KMS-11 (cell line): ENCODE results near the gene MEST.
"Not testable (repeated sequence)": the region's sequence is repeated elsewhere in the genome, so short reads cannot be mapped to it uniquely, and the experiment has no call there.

Experiments used
- H2AFZ ChIP-seq: fragments of 200-600 bp; sonication (generic); 2 replicates; pipeline ENCODE4 v1.6.1; 2016; ENCODE audit warnings: antibody characterized with exemption, mixed run types, low read depth
- H3K27ac ChIP-seq: fragments of 200-600 bp; sonication (generic); 2 replicates; pipeline ENCODE4 v1.6.1; 2016; ENCODE audit warnings: mild to moderate bottlenecking, mixed run types
- H3K27me3 ChIP-seq: fragments of 200-600 bp; sonication (generic); 2 replicates; pipeline ENCODE4 v1.6.1; 2017; ENCODE audit warnings: mild to moderate bottlenecking, low read depth, mixed run types, moderate library complexity; ENCODE audit not compliant: insufficient read depth
- H3K36me3 ChIP-seq: fragments of 200-600 bp; sonication (generic); 2 replicates; pipeline ENCODE4 v1.6.1; 2017; ENCODE audit warnings: mild to moderate bottlenecking, mixed run types; ENCODE audit not compliant: insufficient read depth
- H3K4me1 ChIP-seq: fragments of 200-600 bp; sonication (generic); 2 replicates; pipeline ENCODE4 v1.6.1; 2016; ENCODE audit warnings: mild to moderate bottlenecking, low read depth, mixed run types; ENCODE audit not compliant: poor library complexity, severe bottlenecking
- H3K4me2 ChIP-seq: fragments of 200-600 bp; sonication (generic); 2 replicates; pipeline ENCODE4 v1.7.0; 2016; ENCODE audit warnings: mild to moderate bottlenecking, mixed run types
- H3K4me3 ChIP-seq: fragments of 200-600 bp; sonication (generic); IDR thresholded peaks from 2 replicates; pipeline ENCODE4 v1.6.1; 2017; ENCODE audit warnings: low read depth, low read length, mixed read lengths; ENCODE audit not compliant: insufficient read depth
- H3K79me2 ChIP-seq: fragments of 200-600 bp; sonication (generic); 2 replicates; pipeline ENCODE4 v1.6.1; 2016; ENCODE audit warnings: low read depth, mixed run types; ENCODE audit not compliant: insufficient read depth
- H3K9ac ChIP-seq: fragments of 200-600 bp; sonication (generic); 2 replicates; pipeline ENCODE4 v1.6.1; 2016; ENCODE audit warnings: mild to moderate bottlenecking, mixed run types
- H4K20me1 ChIP-seq: fragments of 200-600 bp; sonication (generic); 2 replicates; pipeline ENCODE4 v1.6.1; 2016; ENCODE audit warnings: mild to moderate bottlenecking, mixed run types; ENCODE audit not compliant: insufficient read depth
- CTCF ChIP-seq: fragments of 200-600 bp; sonication (generic); conservative IDR thresholded peaks from 2 replicates; pipeline ENCODE4 v1.6.1; 2017; ENCODE audit warnings: low read depth, mild to moderate bottlenecking, antibody characterized with exemption, low read length, moderate library complexity, mixed read lengths

Gene MEST

GRCh38 chr7:130521258-130521951, 29.5 kb downstream of the MEST start:
- Histone ChIP-seq H3K4me3 (no peak overlapping the region), H3K4me1 (no peaks in the 10 kb centered on the region), H2AFZ (no peak overlapping the region), H3K27ac (no peak overlapping the region), H3K4me2 (no peak overlapping the region), H4K20me1 (no peaks in the 10 kb centered on the region), H3K79me2 (no peaks in the 10 kb centered on the region), H3K9ac (no peak overlapping the region), H3K27me3 (no peaks in the 10 kb centered on the region), H3K36me3 (no peaks in the 10 kb centered on the region)
- TF ChIP-seq CTCF, result no peak

- not testable (repeated sequence) for H2AFZ ChIP-seq, H3K4me3 ChIP-seq, H3K36me3 ChIP-seq, H3K79me2 ChIP-seq, H3K27me3 ChIP-seq, H3K9ac ChIP-seq, H4K20me1 ChIP-seq, H3K4me2 ChIP-seq, H3K27ac ChIP-seq, H3K4me1 ChIP-seq
These were observed 31.7 kb downstream of the MEST start for GRCh38 chr7:130523519-130524125.

DNA sequence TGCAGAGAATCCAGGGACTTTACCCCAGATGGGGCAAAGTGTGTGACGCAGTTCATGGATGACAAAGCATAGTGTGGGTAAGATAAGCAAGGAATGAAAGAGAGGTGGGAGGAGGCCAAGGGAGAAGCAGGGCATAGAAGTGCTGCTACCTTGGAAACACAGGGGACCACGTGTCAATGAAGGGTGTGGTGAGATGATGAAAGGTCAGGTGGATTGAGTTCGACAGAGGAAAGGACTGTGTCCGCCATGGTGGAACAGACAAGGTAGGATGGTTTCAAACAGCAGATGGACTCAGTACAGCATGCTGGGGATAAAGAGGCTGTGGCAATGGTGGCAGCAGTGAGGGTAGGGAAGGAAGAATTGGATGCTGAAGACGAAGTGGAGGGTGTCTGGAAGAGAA, 32.7 kb downstream of the MEST start:
- Histone ChIP-seq H3K36me3 (no peaks in the 10 kb centered on the region), H3K27ac (no peak overlapping the region), H3K4me2 (no peak overlapping the region), H3K9ac (no peak overlapping the region), H2AFZ (no peak overlapping the region), H3K27me3 (no peaks in the 10 kb centered on the region), H3K79me2 (no peaks in the 10 kb centered on the region), H3K4me3 (no peak overlapping the region), H4K20me1 (no peaks in the 10 kb centered on the region), H3K4me1 (no peaks in the 10 kb centered on the region)
- TF ChIP-seq CTCF, result no peak

- H4K20me1 ChIP-seq, H3K4me1 ChIP-seq, H3K4me2 ChIP-seq, H3K27ac ChIP-seq, H3K4me3 ChIP-seq, H3K36me3 ChIP-seq, H2AFZ ChIP-seq, H3K9ac ChIP-seq, H3K27me3 ChIP-seq, H3K79me2 ChIP-seq: not testable (repeated sequence)
These were observed 36.0 kb downstream of the MEST start for GRCh38 chr7:130527752-130528355.

- H3K4me2 ChIP-seq, result no peak overlapping the region
- H3K4me1 ChIP-seq, result no peaks in the 10 kb centered on the region
- H3K4me3 ChIP-seq, result no peak overlapping the region
- H3K36me3 ChIP-seq, result no peaks in the 10 kb centered on the region
- no peaks in the 10 kb centered on the region for H4K20me1 ChIP-seq
- H3K9ac ChIP-seq, result no peak overlapping the region
- H3K27ac ChIP-seq, result no peak overlapping the region
- H3K27me3 ChIP-seq, result no peaks in the 10 kb centered on the region
- H3K79me2 ChIP-seq, result no peaks in the 10 kb centered on the region
- no peak overlapping the region for H2AFZ ChIP-seq
- TF ChIP-seq CTCF, result no peak
These were observed 37.5 kb downstream of the MEST start for GRCh38 chr7:130529417-130529816.

DNA sequence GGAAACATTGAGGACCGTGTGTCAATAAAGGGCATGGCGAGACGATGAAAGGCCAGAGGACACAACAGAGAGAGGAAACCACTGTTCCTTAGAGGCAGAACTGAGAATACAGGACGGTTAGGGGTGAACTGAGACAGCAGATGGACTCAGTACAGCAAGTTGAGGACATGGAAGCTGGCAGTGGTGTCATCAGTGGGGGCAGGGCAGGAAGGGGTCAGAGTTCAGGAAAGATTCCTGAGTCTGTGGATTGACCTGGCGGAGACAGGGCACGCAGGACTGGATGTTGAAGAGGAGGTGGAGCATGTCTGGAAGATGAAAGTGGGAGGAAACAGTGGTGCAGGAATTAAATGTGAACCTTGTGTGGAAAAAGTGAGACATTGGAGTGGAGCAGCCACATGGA, 46.0 kb downstream of the MEST start:
- not testable (repeated sequence) for H2AFZ ChIP-seq, H3K4me3 ChIP-seq, H3K27ac ChIP-seq, H3K9ac ChIP-seq, H3K79me2 ChIP-seq, H3K4me1 ChIP-seq, H3K27me3 ChIP-seq, H3K4me2 ChIP-seq, H3K36me3 ChIP-seq, H4K20me1 ChIP-seq

- H2AFZ ChIP-seq, H3K27me3 ChIP-seq, H3K4me1 ChIP-seq, H3K9ac ChIP-seq, H3K36me3 ChIP-seq, H3K4me2 ChIP-seq, H4K20me1 ChIP-seq, H3K27ac ChIP-seq, H3K4me3 ChIP-seq, H3K79me2 ChIP-seq: not testable (repeated sequence)
These were observed 49.4 kb downstream of the MEST start for GRCh38 chr7:130541287-130541686.

DNA sequence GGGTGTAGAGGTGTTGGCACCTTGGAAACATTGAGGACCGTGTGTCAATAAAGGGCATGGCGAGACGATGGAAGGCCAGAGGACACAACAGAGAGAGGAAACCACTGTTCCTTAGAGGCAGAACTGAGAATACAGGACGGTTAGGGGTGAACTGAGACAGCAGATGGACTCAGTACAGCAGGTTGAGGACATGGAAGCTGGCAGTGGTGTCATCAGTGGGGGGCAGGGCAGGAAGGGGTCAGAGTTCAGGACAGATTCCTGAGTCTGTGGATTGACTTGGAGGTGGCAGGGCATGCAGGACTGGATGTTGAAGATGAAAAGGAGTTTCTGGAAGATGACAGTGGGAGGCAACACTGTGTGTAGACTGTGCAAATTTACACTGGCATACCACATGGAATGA, 50.4 kb downstream of the MEST start:
- H3K36me3 ChIP-seq, H3K27me3 ChIP-seq, H3K9ac ChIP-seq, H3K4me2 ChIP-seq, H3K4me3 ChIP-seq, H4K20me1 ChIP-seq, H3K4me1 ChIP-seq, H2AFZ ChIP-seq, H3K79me2 ChIP-seq, H3K27ac ChIP-seq: not testable (repeated sequence)
